C4-2B (cell line): ENCODE data around the gene TEX2.

Experiments
- CTCF ChIP-seq: fragments of 450-650 bp; conservative IDR thresholded peaks from 2 replicates; pipeline ENCODE4 v1.5.1; 2017; ENCODE audit warnings: mild to moderate bottlenecking
- ZFX ChIP-seq: fragments of 450-650 bp; IDR thresholded peaks from 2 replicates; pipeline ENCODE4 v1.6.1; 2017

- TF ChIP-seq CTCF, result no peak
- no peak for TF ChIP-seq ZFX
Measured at GRCh38 chr17:64146418-64147109, 116.5 kb downstream of the TEX2 start.
